Thyroid gland (tissue), 4 donors: ENCODE data around the gene MDK. TPM values are rescaled to one million over a fixed set of nuclear protein-coding genes. Genes with fewer than 3 reads are reported as not detected.
A peak's percentile ranks its signal among the peaks of the same experiment; 100 is the strongest.

Source experiments
- DNase-seq, 2 donors: peaks; one replicate each; pipeline ENCODE4 v3.0.0-alpha.2; 2019
- H3K27ac ChIP-seq, 3 donors: fragments of 200-600 bp; sonication (generic); 1 replicate in 2 of 3; 2 replicates in 1 of 3; pipeline ENCODE4 v1.5.1; 2016 to 2019; ENCODE audit warnings: mild to moderate bottlenecking in 1 of 3, moderate library complexity in 1 of 3
- H3K27me3 ChIP-seq: fragments of 200-600 bp; sonication (generic); one replicate; pipeline ENCODE4 v1.5.1; 2019
- H3K36me3 ChIP-seq, 2 donors: fragments of 200-600 bp; sonication (generic); one replicate each; pipeline ENCODE4 v1.5.1; 2016 to 2019
- H3K4me1 ChIP-seq, 2 donors: fragments of 200-600 bp; sonication (generic); one replicate each; pipeline ENCODE4 v1.5.1; 2017 to 2019
- H3K4me3 ChIP-seq, 3 donors: fragments of 200-600 bp; sonication (generic); replicated peaks in 1 of 3; 1 replicate in 2 of 3; 2 replicates in 1 of 3; pipeline ENCODE4 v1.5.1; 2016; ENCODE audit warnings: mild to moderate bottlenecking in 1 of 3
- H3K9me3 ChIP-seq: fragments of 200-600 bp; sonication (generic); one replicate; pipeline ENCODE4 v1.5.1; 2017
- CTCF ChIP-seq, 6 experiments: fragments of 200-600 bp in 3 of 6; fragments of 450-650 bp in 3 of 6; sonication (generic) in 3 of 6; IDR thresholded peaks; one replicate each; pipeline ENCODE4 v1.5.1; 2016 to 2019; ENCODE audit warnings: antibody characterized with exemption in 6 of 6, mild to moderate bottlenecking in 2 of 6, inconsistent platforms in 1 of 6, moderate library complexity in 1 of 6
- POLR2A ChIP-seq, 2 donors: fragments of 450-650 bp; IDR thresholded peaks; one replicate each; pipeline ENCODE4 v1.6.1; 2017; ENCODE audit warnings: antibody characterized with exemption in 2 of 2, mild to moderate bottlenecking in 2 of 2, moderate library complexity in 1 of 2
- WGBS, 2 donors: methylation state at CpG; one replicate each; pipeline ENCODE4 v1.1.5; 2017; 5-methylcytosine and 5-hydroxymethylcytosine counted together
- intact Hi-C: fragments of 100-400 bp; cut with DNase I; formaldehyde crosslinking; loops from one replicate; pipeline ENCODE4 v1.15.1; 2023
- total RNA-seq, 4 donors: library from RNA; depleted of rRNA; stranded (reverse); fragments of >200 nt; gene quantifications; one replicate each; pipeline ENCODE4 v1.2.3, GENCODE V29; 2016

MDK gene
- total RNA-seq, 4 donors from 2014 or later: 3.3 to 24.3 (median 16.7) TPM

- no peaks in the 10 kb centered on the region for H3K9me3 ChIP-seq
- H3K4me3 ChIP-seq: peak overlapping the region; percentile 36 to 75 (median 51)
- TF ChIP-seq CTCF (IDR thresholded peaks at IDR 0.05) (no peak), POLR2A (IDR thresholded peaks at IDR 0.05) (no peak)
- H3K27ac ChIP-seq: peak overlapping the region in 2 of 3 donors; percentile 12 to 70
- peaks cover 7 to 13% of the 10 kb centered on the region in 2 donors for H3K36me3 ChIP-seq
- WGBS, 2 donors: 3 to 9% methylated on average over 10 to 24 of the region's 45 CpGs
- no peaks in the 10 kb centered on the region for H3K27me3 ChIP-seq
- peak; percentile 63 to 66 for DNase-seq
- H3K4me1 ChIP-seq: peaks cover 8 to 16% of the 10 kb centered on the region in 2 donors
- intact Hi-C loops: no loop called here
Measured at GRCh38 chr11:46380340-46381047, 975 bp upstream of the MDK start.

DNA sequence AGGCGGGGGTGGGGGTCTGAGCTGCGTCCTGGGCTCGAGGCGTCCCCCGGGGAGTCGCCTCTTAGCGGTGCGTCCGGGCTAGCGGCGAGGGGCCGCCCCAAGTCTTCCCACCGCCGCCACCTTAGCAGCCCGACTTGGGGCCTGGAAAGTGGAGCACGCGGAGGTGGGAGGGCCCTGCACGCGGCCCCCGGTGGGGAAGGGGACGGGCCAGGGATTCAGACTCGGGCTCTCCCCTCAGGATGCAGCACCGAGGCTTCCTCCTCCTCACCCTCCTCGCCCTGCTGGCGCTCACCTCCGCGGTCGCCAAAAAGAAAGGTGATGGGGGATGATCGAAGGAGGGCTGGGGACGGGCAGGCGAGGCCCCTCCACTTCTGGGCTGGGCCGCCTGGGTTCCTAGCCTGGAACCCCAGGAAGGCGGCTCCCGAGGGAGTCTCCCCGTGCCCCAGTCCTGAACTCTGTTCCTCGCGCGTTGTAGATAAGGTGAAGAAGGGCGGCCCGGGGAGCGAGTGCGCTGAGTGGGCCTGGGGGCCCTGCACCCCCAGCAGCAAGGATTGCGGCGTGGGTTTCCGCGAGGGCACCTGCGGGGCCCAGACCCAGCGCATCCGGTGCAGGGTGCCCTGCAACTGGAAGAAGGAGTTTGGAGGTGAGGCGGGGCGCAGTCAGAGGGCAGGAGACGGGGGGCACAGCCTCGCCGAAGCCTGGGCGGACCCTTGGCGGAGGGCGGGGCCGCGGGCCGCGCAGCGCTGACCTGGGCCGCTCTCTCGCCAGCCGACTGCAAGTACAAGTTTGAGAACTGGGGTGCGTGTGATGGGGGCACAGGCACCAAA is 563 bp downstream of the MDK start:
- Histone ChIP-seq H3K4me1 (peaks cover 8 to 16% of the 10 kb centered on the region in 2 donors), H3K4me3 (peak overlapping the region in 1 of 3 donors; percentile 75), H3K27me3 (no peaks in the 10 kb centered on the region), H3K27ac (no peak overlapping the region), H3K36me3 (no peaks in the 10 kb centered on the region), H3K9me3 (no peaks in the 10 kb centered on the region)
- no peak for DNase-seq
- intact Hi-C loops: no loop called here
- TF ChIP-seq CTCF (IDR thresholded peaks at IDR 0.05): no peak
- TF ChIP-seq POLR2A (IDR thresholded peaks at IDR 0.05): no peak
- 2 to 20% methylated on average over 3 to 45 of the region's 66 CpGs for WGBS, 2 donors

GRCh38 chr11:46382646-46383403 is 1.4 kb downstream of the MDK start:
- Histone ChIP-seq H3K9me3 (no peaks in the 10 kb centered on the region), H3K27ac (no peak overlapping the region), H3K4me1 (peaks cover 8 to 16% of the 10 kb centered on the region in 2 donors), H3K4me3 (no peak overlapping the region), H3K27me3 (no peaks in the 10 kb centered on the region), H3K36me3 (no peaks in the 10 kb centered on the region)
- no peak for DNase-seq
- WGBS, 2 donors: 37 to 49% methylated on average over 7 to 18 of the region's 18 CpGs
- intact Hi-C loops: no loop called here
- TF ChIP-seq POLR2A (IDR thresholded peaks at IDR 0.05) (no peak), CTCF (IDR thresholded peaks at IDR 0.05) (peak in 1 of 6 experiments; percentile 37)

- intact Hi-C loops: no loop called here
- H3K27me3 ChIP-seq: no peaks in the 10 kb centered on the region
- WGBS, 2 donors: 82 to 84% methylated on average over 7 of the region's 7 CpGs
Measured at GRCh38 chr11:46383404-46383758, 1.9 kb downstream of the MDK start.

More at GRCh38 chr11:46383404-46383758, 1.9 kb downstream of the MDK start:
- Histone ChIP-seq H3K27ac (no peak overlapping the region), H3K9me3 (no peaks in the 10 kb centered on the region), H3K4me1 (peaks cover 8 to 16% of the 10 kb centered on the region in 2 donors), H3K4me3 (no peak overlapping the region), H3K36me3 (no peaks in the 10 kb centered on the region)
- DNase-seq: no peak
- no peak for TF ChIP-seq POLR2A (IDR thresholded peaks at IDR 0.05)
- no peak for TF ChIP-seq CTCF (IDR thresholded peaks at IDR 0.05)
